ENCODE measurements around the gene COX7A2.

DNA sequence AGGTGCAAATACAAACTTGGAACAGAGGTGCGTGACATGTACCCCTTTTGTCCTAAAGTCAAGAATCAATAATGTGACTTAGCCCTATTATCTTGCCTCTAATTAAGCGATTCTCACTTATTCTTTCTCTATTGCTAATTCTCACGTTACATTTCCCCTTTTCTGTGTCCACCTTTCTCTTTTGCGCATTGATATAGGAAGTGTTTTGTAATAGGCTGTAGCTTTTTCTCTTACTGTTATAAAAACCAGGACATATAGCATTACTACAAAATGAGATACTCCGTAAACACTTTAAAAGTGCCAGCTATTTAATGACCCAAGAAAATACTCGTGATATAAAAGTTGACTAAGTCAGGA, 41.7 kb upstream of the COX7A2 start:
- TF ChIP-seq CTCF (IDR thresholded peaks at IDR 0.05 in 4 of 5, conservative IDR thresholded peaks at IDR 0.05 in 1 of 5), result no peak
- no peak for TF ChIP-seq POLR2A (IDR thresholded peaks at IDR 0.05)

Measured in gastrocnemius medialis (tissue), 4 donors.